Erythroblast (primary cell): ENCODE data around the gene IPO9.

Source experiments
- DNase-seq, 2 experiments: peaks; one replicate each; lab custom pipeline; 2025; lab: John Stamatoyannopoulos, UW
- GATA1 ChIP-seq: IDR thresholded peaks from 2 replicates; pipeline ENCODE4 v1.6.1; 2011; ENCODE audit warnings: low read depth, mild to moderate bottlenecking, control low read depth, low read length, moderate library complexity
- POLR2A ChIP-seq: IDR thresholded peaks from 2 replicates; pipeline ENCODE4 v1.6.1; 2011; ENCODE audit warnings: mild to moderate bottlenecking, low read length

Gene IPO9

DNA sequence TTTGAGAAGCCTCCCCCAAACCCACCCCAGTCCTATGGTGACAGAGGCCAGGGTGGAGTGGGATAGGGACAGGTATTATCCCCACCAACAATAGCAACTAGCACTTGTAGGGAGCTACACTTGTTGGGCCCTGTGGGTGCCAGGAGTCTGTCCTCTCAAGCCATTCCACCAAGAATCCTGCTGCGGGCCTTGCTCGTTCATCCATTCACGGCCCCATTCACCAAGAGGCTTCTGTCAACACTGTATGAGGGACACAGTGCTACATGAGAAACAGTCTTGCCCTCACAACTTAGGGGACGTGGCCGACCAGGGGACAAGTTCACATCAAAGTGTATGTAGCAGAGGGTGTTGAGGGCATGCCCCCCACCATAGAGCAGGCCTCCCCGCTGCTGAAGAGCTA, 78.7 kb downstream of the IPO9 start:
- TF ChIP-seq GATA1 (no peak), POLR2A (no peak)
- DNase-seq: no peak

DNA sequence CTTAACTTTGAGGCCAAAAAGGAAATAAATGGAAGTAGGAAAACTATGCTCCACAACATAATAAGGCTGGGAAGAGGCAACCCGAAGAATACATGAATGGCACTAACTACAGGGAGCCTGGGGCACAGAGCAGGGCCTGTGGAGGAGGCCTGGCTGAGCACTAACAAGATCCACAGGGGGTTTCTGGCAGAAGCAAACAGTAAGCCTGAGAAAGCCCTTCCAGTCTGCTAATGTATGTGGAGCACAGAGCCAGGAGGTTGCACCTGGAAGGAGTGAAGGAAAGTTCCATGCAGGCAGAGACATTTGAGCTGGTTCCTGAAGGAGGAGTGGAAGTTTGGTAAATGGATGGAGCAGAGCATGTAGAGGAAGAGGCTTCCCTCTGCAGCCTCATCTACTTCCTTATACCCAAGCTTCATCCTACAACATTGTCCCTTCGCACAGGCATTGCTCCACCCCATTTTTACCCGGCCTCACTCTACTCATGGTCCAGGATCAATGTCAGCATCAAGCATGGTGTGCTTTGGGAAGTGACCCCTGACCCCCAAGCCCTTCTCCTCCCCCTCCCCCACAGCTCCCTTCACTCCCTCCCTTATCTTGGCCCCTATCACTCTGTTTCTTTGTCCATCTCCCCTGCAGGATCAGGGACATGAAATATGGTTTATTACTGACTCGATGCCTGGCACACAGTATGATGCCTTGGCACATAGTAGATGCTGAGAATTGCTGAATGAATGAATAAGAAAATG, 83.0 kb downstream of the IPO9 start:
- DNase-seq: no peak
- no peak for TF ChIP-seq POLR2A
- no peak for TF ChIP-seq GATA1

DNA sequence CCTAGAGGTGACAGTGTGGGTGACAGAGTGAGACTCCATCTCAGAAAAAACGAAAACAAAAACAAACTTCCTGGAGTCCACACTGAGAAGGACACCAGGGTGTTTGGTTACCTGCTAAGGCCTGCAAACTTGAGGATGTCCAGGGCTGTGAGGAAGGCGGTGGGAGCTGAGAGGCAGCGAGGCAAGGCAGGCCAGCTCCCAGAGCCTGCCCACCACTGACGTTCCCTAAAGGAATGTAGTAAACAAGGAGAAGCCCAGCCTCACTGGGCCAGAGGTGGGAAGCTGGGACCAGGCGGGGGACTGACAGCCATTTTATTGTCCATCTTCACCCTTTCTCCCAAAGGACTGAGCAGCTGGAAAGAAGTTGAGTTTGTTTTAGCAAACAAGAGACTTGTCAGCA, 83.9 kb downstream of the IPO9 start:
- no peak for TF ChIP-seq GATA1
- TF ChIP-seq POLR2A: no peak

DNA sequence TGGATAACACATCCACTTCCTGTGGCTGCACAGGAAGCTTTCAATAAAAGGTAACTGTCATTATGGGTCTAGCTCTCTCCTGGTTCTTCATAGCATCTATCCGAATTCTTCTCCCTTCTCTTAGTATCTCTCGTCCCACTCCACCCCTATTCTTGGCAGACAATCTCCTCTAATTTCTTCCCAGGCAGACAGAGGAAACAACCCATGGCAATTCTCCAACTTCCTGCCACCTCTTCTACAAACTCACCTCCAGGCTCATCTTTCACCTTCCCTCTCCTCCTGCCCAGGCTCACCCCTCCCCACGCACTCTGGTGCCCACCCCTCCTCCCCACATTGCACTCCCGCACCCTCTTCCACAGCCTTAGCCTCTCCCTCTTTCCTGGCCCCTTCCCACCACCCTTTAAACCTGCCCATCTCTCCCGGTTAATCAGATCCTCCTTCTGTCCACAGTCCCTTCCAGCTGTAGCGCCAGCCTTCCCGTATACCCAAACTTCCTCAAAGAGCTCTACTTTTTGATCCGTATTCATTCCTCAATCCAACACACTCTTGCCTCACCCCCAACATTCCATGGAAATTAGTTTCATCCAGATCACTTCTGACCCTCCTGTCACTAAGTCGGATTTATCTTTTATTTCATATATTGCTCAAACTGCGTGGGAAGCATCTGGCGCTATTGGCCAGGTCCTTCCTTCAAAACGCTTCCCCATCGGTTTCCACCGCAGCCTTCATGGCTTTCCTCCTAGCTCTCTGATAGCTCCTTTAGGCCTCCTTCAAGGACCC, 85.7 kb downstream of the IPO9 start:
- TF ChIP-seq POLR2A (no peak), GATA1 (no peak)
- no peak for DNase-seq

More for the DNA sequence above, 83.9 kb downstream of the IPO9 start:
- DNase-seq: no peak

DNA sequence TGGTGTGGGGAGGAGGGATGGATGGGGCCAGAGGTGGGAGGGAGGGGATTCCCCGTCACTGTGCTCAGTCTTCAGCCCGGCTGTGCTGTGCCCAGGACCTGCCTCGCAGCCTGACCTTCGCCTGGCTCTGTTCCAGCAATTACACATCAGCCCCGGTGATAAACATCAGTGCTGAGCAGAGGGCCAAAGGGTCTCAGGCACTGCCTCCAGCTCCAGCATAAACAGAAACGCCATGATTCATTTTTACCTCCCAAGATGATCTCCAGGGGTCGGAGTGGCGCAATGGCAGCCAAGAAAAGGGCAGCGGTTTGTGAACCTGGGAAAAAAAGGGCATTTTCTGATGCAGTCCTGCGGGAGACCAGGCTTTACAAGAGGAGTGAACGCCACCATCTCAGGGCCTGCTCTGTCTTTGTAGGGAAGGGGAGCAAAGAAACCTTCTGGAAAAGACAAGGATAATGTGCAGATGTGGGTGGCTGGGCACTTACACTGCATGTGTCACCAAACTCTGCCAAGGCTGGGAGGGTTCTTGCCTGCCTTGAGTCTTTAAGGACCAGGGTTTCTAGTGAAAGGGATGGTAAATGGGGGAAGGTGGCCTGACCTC, 87.8 kb downstream of the IPO9 start:
- DNase-seq: peak; percentile 25 to 44
- no peak for TF ChIP-seq POLR2A
- no peak for TF ChIP-seq GATA1

DNA sequence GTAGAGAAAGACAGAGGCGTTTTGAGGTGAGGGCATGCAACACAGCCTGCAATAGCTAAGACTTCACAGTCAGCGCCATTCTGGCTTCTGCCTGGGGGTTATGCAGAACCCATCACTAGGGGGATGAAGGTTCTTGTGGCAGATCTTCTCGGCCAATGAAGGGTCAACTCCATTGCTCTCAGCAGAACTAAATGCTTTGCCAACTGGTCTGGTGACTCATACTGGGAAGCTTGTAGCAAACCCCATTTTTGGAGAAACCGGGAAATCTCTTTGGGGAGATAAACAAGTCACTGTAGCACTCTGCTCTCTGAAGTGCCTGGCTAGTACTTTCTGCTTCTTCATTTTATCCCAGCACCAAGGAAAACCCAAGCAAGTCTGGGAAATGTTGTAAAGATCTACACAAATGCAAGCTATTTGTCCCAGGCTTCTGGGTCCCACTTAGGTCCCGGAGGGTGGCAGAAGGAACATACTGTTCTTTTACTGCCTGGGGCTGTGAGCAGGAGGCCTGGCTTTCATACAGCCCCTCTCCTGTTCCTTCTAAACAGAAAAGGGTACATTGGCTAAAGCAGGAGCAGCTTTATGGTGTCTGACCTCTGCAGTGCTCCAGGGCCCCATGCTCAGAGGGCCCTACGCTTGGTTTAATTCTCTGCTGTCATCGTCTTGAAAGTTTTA, 88.5 kb downstream of the IPO9 start:
- DNase-seq: no peak

DNA sequence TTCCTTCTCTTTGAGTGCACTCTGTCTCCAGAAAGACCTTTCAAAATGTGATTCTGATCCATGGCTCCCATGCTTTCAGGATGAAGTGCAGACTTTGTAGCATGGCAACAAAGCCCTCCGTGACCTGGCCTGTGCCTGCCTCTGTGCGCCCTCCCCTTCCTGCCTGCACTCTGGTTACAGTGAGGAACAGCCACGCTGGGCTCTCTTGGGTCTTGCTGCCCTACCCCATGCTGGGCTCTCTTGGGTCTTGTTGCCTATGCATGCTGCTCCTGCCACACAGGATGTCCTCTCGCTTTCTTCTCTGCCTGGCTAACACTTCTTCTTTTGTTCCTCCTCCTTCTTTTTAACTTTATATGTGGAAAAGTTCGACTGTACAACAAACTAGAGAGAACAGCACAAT, 89.4 kb downstream of the IPO9 start:
- no peak for DNase-seq
- no peak for TF ChIP-seq POLR2A
- no peak for TF ChIP-seq GATA1

More for the DNA sequence above, 88.5 kb downstream of the IPO9 start:
- TF ChIP-seq GATA1 (no peak), POLR2A (no peak)

DNA sequence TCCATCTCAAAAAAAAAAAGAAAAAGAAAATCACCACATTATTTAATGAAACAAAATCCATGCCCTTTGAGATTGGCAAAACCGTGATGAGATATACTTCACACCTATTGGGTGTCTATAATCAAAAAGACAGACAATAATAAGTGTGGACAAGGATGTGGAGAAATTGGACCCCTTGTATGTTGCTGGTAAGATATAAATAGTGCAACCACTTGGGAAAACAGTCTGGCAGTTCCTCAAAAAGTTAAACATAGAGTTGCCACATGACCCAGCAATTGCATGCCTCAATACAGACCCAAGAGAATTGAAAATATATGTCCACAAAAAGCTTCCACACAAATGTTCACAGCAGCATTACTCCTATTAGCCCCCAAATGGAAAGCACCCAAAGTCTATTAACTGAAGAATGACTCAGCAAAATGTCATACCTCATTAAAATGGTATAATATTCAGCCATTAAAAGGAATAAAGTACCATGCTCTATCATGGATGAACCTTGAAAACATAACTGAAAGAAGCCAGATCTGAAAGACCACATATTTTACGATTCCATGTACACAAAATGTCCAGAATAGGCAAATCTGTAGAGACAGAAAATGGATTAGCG, 93.1 kb downstream of the IPO9 start:
- no peak for DNase-seq

DNA sequence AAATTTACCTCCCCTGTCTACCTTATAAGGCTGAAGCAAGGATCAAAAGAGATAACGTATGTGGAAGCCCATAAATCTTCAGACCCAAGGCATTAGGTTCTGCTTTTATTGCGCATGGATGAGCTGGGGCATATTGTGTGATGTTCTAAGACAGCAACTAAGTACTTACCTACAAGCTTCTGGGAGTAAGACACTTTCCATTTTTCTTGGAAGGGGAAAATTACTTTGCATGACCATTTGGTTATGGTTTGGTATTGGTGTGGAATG, 96.3 kb downstream of the IPO9 start:
- no peak for DNase-seq
- TF ChIP-seq POLR2A: no peak
- no peak for TF ChIP-seq GATA1

More for the DNA sequence above, 93.1 kb downstream of the IPO9 start:
- TF ChIP-seq POLR2A (no peak), GATA1 (no peak)

DNA sequence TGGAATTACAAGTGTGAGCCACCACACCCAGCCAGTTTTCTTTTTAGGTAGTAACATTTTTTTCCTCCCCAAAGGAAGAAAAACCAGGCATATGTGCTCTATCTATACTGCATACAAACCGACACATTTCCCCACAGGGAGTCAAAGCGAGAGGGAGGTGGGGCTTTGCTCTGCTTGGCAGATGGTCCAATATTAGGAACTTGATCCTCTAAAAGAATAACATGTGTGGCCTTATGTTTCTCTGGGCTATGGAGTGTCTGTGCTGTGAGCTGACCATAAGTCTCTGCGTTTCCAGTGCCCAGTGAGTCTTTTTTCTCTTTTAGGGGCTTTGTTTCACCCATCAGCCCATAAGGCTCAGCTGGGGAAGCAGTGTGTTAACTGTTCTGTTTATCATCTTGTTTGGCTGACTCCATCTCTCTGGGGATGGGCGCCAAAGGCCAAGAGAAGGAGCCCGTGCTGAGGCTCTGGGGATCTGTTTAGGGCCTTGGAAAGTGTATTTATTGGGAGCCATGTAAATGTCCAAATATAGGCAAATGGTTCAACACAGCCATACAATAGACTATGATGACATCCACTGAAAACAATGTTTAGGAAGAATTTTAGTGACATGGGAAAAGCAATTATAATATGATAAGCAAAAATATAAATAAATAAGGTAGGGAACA, 97.2 kb downstream of the IPO9 start:
- TF ChIP-seq POLR2A (no peak), GATA1 (no peak)
- no peak for DNase-seq

DNA sequence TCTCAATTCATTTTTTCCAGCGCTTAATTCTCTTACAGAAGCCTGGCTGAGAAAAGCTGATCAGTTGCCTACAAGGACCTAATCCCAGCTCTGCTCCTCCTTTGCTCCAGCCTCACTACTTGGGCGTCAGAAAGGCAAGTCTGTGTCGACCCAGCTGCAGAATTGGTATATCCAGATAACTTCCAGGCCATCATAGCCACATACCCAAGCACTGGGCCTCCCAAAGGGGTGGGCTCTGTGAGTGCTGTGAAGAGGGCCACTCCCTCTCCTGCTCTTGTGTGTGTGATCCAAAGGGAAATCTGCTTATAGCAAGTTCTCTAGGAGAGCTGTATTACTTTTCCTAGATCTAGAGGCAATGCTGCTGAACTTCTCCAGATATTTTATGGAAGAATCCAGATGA, 99.3 kb downstream of the IPO9 start:
- no peak for TF ChIP-seq POLR2A
- TF ChIP-seq GATA1: no peak
- no peak for DNase-seq

DNA sequence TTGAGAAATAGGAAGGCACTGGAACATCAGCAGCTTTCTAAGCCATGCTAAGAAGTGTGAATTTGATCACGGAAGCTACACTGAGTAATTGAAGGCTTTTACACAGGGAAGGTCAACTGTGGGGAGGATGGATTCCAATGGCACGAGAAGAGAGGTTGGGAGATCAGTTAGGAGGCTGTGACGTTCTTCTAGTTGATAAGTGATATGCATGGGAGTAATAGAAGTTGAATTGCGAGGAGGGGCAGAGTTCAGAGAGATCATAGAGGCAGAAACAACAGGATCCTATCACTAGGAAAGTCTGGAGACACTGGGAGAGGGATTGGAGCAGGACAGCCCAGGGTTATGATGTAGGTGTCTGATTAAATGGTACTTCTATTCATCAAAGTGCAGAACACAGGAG, 101.2 kb downstream of the IPO9 start:
- DNase-seq: no peak
- TF ChIP-seq POLR2A (no peak), GATA1 (no peak)

DNA sequence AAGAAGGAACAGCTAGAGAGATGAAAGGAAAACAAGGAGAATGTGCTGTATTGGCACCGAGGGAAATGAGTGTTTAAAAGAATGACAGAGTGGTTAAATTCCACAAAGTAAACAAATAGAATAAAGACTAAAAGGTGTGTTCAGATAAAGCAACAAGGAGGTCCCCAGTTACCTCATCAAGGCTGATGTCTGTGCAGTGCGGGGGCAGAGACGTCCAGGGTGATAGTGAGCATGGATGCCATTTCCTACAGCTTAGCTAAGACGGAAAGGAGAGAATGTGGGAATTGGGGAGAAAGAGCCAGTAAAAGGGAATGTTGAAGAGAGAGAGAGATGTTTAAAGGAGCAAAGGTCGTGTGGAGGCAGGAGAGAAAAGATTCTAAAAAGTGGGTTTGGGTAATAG, 101.8 kb downstream of the IPO9 start:
- no peak for DNase-seq
- no peak for TF ChIP-seq POLR2A
- no peak for TF ChIP-seq GATA1
